HG03095 (cell line): ENCODE results near the gene TBC1D22A.

Source experiments
- ATAC-seq: cut with Tn5 transposase; IDR thresholded peaks from one replicate; pipeline ENCODE4 v1.9.1; 2021; ENCODE audit warnings: moderate library complexity; ENCODE audit not compliant: unreplicated experiment

The TBC1D22A gene

GRCh38 chr22:47021371-47022074, 259.1 kb downstream of the TBC1D22A start:
- no peak for ATAC-seq

GRCh38 chr22:47022075-47022473, 259.6 kb downstream of the TBC1D22A start:
- ATAC-seq = no peak

- ATAC-seq = no peak
Measured at GRCh38 chr22:47022475-47022874, 260.0 kb downstream of the TBC1D22A start.

- ATAC-seq = no peak
Measured at GRCh38 chr22:47023871-47024270, 261.4 kb downstream of the TBC1D22A start.

DNA sequence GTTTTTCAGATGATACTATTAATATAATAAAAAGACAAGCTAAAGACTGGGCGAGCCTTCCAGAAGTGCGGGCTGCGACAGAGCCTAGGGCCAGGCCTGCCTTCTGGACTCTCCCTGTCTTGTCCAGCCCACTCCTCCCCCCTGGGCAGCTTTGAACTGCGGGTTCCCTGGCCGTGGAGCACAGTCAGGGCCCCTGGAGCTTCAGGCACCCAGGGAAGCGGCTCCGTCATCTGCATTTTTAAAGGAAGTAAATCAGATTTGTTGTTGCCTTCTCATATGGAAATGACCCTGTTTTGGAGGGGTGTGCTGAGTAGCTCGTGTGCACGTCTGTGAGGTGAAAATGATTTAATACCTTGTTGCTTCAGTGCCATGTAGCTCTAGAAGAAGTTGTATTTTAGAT, 265.3 kb downstream of the TBC1D22A start:
- no peak for ATAC-seq

- ATAC-seq = no peak
Measured at GRCh38 chr22:47029244-47030074, 267.0 kb downstream of the TBC1D22A start.

GRCh38 chr22:47030143-47030661, 267.8 kb downstream of the TBC1D22A start:
- no peak for ATAC-seq

- ATAC-seq = no peak
Measured at GRCh38 chr22:47030881-47031627, 268.6 kb downstream of the TBC1D22A start.

DNA sequence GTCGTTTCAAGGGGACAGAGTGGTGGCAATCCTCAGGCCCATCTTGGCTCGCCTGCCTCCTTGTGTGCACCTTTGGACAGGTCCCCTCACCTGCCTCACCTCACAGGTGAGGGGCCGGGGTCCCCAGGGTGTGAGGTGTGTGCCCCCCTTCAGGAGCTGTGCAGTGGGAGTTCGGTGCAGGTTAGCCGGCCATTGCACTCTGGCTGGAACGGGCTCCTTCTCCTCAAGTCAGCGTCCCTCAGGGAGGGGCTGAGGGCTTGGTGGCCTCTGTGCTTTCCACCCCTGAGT, 269.1 kb downstream of the TBC1D22A start:
- no peak for ATAC-seq

DNA sequence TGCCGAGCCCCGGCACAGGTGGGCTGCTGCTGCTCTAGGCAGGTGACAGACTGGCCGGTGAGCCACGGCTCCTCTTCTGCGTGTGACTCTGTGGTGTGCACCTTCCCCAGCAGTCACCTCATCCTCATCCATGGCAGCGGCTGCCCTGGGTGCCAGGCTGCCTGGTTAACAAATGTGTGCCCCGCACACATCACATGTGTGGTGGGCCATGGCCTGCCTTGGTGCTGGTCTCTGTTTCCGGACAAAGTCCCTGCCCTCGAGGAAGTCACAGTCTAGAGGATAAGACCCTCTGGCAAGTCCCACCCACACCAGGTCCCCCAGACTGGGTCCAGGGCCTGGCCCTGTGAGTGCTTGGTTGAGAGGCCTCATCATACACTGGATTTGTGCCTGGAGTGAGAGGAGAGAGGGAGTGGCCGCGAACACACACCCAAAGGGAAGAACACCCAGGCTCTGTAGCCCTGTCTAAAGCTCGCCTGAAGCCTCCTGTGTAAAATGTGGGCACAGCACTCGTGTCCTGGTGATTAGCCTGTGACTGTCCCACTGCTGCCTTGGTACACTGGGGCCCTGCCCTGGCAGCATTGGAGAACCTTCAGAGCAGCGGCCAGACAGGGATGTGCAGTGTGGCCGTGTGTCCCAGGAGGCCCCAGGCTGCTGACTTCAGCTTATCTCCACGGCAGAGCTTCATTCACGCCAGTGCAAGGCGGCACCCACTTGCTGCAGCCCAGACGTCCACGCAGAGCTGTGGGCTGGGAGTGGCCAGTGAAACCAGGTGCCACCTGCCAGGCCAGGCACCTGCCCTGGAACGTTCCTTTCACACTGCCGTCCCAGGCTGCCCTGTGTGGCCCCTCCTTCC, 269.9 kb downstream of the TBC1D22A start:
- ATAC-seq = no peak

DNA sequence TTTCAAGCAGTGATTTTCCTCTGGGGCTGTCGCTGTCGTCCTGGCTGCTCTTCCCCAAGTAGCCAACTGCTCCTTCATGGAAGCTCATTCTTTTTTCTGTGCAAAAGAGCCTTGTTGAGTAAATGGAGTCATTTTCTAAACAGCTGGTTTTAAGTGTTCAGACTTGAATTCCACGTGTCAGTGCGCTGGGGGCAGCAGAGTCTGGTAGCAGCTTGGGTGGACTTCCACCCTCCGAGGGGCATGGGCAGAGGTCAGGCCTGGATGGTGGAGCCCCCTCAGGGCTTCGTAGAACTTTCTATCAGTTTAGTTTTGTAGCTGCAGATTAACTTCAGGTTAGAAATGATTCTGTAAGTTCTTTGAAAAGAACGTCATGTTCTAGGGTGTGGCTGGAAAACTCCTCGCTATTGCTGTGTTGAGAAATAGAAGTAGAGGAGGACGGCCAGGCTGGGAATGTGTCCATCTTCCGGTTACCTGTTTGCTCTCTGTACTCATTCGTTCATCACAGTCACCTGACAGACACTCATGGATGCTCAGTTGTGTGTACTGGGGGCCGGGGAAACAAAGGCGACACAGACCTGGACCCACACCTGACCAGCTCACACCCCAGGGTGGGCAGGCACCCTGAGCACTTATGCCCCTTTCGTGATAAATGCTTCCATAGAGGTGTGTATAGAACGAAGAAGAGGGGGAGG, 270.7 kb downstream of the TBC1D22A start:
- ATAC-seq = no peak

DNA sequence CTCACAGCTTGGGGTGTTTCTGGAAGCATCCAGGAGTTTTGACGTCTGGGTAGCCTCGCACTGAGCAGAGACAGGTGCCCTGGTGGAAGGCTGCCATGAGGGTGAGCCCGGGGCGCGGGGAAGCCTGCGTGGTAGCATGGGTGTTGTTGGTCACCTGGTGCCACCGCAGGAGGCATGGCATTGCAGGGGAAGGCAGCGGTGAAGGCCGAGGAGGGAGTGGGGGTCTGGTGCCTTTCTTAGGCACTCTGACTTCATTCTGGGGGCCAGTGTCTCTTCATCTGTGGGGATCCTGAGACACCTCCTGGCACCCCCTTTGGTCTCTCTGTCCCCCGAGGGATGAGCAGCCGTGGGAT, 271.2 kb downstream of the TBC1D22A start:
- no peak for ATAC-seq

DNA sequence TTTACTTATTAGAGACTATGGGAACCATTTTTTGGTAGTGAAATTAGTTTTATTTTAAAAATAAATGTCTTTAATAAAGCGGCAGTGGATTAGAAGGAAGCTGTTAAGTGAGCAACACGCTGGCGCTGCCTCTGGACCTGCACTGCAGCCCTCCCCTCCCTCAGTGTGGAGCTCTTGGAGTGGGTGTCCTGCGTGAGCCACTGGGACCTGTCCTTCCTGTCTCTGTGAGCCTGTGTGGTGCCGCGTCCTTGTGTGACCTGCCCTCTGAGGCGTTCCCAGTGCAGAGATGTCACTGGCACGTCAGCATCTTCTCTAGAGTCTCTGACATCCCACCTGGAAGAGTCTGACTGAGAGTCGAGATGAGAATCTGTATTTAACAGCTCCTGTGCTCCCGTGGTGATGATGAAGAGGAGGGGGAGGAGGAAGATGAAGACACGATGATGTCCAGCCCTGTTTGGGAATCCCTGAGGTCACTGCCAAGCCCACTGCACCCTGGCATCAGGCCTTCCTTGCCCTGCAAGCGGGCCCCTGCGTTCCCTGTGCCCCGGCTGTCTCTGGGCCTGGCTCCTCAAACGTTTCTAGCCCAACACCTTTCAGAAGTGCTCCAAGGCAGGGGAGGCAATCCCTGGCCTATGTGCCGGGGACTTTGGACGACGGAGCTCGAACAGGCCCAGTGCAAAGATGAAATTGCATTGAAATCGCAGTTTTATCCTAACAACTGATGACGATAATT, 271.8 kb downstream of the TBC1D22A start:
- no peak for ATAC-seq

DNA sequence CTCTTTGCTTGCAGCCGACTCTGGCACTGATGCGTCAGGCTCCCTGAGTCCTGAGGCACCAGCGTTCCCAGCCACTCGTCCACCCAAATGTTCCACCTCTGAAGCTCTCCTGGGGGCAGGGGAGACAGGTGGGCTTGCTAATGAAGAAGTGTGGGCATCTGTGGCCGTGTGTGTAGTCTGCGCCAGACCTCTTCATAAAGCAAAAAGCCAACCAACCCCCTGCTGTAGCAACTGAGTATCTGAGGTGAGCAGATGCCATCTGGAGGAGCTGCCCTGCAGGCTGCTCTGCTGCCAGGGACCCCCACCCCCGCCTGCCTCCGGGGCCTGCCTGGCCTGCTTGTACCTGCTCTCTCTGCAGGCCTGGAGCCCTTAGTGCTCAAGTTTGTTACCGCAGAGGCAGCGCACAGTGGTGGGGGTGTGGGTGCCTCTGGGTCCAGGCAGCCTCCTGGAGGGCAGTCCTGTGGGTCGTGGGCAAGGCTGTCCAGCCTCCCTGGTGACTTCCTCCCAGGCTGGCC, 272.5 kb downstream of the TBC1D22A start:
- ATAC-seq = no peak

DNA sequence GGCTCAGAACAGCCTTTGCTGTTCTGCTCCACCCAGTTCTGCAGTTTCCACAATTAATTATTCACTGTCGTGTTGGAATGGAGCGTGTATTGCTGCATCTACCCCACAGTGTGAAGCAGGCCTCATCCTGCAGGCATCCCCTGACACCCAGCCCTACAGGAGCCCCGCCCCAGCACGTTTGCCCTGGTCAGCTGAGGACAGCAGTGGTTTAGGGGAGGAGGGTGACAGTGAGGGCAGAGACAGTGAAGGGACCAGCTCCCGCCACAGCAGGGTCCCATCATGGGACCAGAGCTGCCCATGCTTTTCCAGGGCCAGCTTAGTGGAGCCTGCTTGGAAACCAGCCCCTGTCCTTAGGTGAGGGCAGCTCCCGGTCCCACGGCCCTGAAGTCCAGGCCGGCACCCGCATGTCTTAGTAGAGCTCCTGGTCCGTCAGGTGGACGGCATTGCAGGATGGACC, 273.0 kb downstream of the TBC1D22A start:
- ATAC-seq = no peak

- ATAC-seq = no peak
Measured at GRCh38 chr22:47036352-47036751, 273.9 kb downstream of the TBC1D22A start.

DNA sequence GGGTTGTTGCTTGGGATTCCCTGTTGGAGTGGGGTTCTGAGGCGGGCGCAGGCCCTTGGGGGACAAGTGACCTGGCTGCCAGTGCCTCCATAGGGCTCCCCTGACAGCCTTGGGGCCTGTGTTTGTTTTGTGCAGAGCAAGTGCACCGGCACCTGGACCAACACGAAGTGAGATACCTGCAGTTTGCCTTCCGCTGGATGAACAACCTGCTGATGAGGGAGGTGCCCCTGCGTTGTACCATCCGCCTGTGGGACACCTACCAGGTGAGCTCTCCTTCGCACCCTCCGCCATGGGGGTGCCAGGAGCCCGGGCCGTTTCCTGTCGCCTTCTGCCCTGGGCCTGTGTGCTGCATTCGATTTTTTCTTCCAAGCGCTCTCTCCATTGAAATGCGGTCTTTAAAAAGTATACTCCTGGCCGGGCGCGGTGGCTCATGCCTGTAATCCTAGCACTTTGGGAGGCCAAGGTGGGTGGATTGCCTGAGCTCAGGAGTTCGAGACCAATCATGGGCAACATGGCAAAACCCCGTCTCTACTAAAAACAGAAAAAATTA, 274.6 kb downstream of the TBC1D22A start:
- no peak for ATAC-seq

DNA sequence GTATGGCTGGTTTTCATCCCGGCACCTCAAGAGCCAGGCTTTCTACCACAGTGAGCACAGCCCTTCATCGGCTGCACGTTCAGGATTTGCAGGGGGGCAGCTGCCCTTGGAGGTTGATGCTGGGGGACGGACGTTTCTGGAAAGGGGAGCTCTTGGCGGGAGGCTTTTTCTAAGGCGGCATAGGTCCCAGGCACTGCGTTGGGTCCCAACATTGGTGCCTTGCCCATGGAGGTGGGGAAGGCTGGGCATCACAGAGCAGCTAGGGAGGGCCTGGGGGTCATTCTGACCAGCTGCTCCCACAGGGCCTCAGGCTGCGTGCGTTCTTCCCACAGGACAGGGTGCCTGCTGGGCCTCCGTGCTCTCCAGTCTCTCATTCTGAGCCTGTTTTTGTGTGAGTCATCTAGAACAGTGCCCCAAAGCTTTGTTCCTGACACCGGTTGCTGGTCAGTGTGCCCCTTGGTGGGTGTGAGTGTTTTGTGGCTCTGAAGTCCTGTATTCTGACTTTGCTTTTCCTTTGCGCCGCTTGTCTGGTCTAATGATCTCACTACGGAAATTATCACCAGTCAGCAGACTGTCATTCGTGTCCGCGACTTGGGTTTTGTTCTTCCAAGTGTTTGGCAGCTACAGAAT, 275.9 kb downstream of the TBC1D22A start:
- no peak for ATAC-seq
